GM12878 (cell line): Measurements from ENCODE around the gene BCAR3. TPM values are rescaled to one million over a fixed set of nuclear protein-coding genes. Genes with fewer than 3 reads are reported as not detected.

Experiments used
- ATAC-seq: fragments of 200-7000 bp; cut with Tn5 transposase; 3 replicates; pipeline ENCODE4 v1.9.1; 2020; ENCODE audit warnings: mild to moderate bottlenecking, moderate library complexity
- BruUV-seq: library from RNA; stranded (reverse); fragments of 400-500 nt; replicated peaks from 2 replicates; lab custom pipeline; 2021; lab: Mats Ljungman, UMichigan
- CTCF ChIA-PET: fragments of 300-600 bp; sonication (Branson Sonifier 250); formaldehyde crosslinking; extraction: SDS; loops from one replicate; lab custom pipeline; 2021; ENCODE audit warnings: inconsistent platforms; lab: Yijun Ruan, JAX
- POLR2A ChIA-PET: fragments of 350-600 bp; formaldehyde crosslinking; extraction: SDS; loops from one replicate; lab custom pipeline; 2021; ENCODE audit warnings: inconsistent platforms; lab: Charles Lee
- RAD21 ChIA-PET: fragments of 300-600 bp; sonication (Branson Sonifier 250); formaldehyde crosslinking; loops from one replicate; lab custom pipeline; 2023; ENCODE audit warnings: antibody characterized with exemption; ENCODE audit not compliant: unreplicated experiment; lab: Charles Lee
- SMC1A ChIA-PET: fragments of 300-600 bp; sonication (Branson Sonifier 250); formaldehyde crosslinking; loops from one replicate; lab custom pipeline; 2023; ENCODE audit not compliant: unreplicated experiment, uncharacterized antibody; lab: Charles Lee
- DNase-seq: peaks from one replicate; pipeline ENCODE4 v3.0.0-alpha.2; 2011; ENCODE audit warnings: low read depth, low spot score
- FAIRE-seq: peaks from 3 replicates; lab custom pipeline; 2011; peaks lifted over from hg19 to GRCh38; lab: Jason Lieb, UNC
- H2AFZ ChIP-seq: 2 replicates; pipeline ENCODE4 v1.6.0; 2011; ENCODE audit warnings: low read depth, low read length, control low read depth; ENCODE audit not compliant: control insufficient read depth
- H3K27ac ChIP-seq: 2 replicates; pipeline ENCODE4 v1.5.1; 2011; ENCODE audit warnings: control low read depth; ENCODE audit not compliant: control insufficient read depth, insufficient read depth
- H3K27me3 ChIP-seq, 2 experiments: replicated peaks in 1 of 2; 2 replicates each; pipeline versions ENCODE4 v1.6.0 to v1.6.1; 2011; ENCODE audit warnings: low read length in 1 of 2; ENCODE audit not compliant: control insufficient read depth in 2 of 2, insufficient read depth in 2 of 2
- H3K36me3 ChIP-seq, 2 experiments: 2 replicates each; pipeline ENCODE4 v1.5.1; 2011; ENCODE audit warnings: low read length in 1 of 2; ENCODE audit not compliant: control insufficient read depth in 2 of 2, insufficient read depth in 2 of 2
- H3K4me1 ChIP-seq: 2 replicates; pipeline ENCODE4 v1.6.1; 2011; ENCODE audit warnings: mild to moderate bottlenecking, low read length, moderate library complexity, mixed read lengths; ENCODE audit not compliant: control insufficient read depth, insufficient read depth
- H3K4me2 ChIP-seq: 2 replicates; pipeline ENCODE4 v1.6.0; 2011; ENCODE audit warnings: control low read depth; ENCODE audit not compliant: control insufficient read depth, insufficient read depth
- H3K4me3 ChIP-seq: fragments of 200-600 bp; sonication (generic); 2 replicates; pipeline ENCODE4 v1.5.1; 2016
- H3K79me2 ChIP-seq: 2 replicates; pipeline ENCODE4 v1.6.0; 2011; ENCODE audit warnings: low read length; ENCODE audit not compliant: control insufficient read depth, insufficient read depth
- H3K9ac ChIP-seq: 2 replicates; pipeline ENCODE4 v1.8.0; 2011; ENCODE audit warnings: low read length, control low read depth, mixed read lengths; ENCODE audit not compliant: control insufficient read depth, insufficient read depth
- H3K9me3 ChIP-seq: replicated peaks from 3 replicates; pipeline ENCODE4 v1.5.1; 2011; ENCODE audit warnings: mild to moderate bottlenecking, low read length; ENCODE audit not compliant: control insufficient read depth, insufficient read depth
- H4K20me1 ChIP-seq: 2 replicates; pipeline ENCODE4 v1.6.0; 2011; ENCODE audit not compliant: control insufficient read depth, insufficient read depth
- CBFB ChIP-seq: IDR thresholded peaks from 2 replicates; pipeline ENCODE4 v1.6.1; 2016; ENCODE audit warnings: antibody characterized with exemption, low read depth
- CHD2 ChIP-seq: IDR thresholded peaks from 2 replicates; pipeline ENCODE4 v1.6.1; 2011; ENCODE audit warnings: low read depth, low read length, improper control_type of control experiment, borderline replicate concordance
- FOS ChIP-seq: IDR thresholded peaks from 3 replicates; pipeline ENCODE4 v1.6.1; 2011; ENCODE audit warnings: borderline replicate concordance; ENCODE audit not compliant: insufficient read length; ENCODE audit errors: extremely low read depth
- KDM1A ChIP-seq: fragments of 200-600 bp; sonication (generic); IDR thresholded peaks from 2 replicates; pipeline ENCODE4 v1.6.1; 2016; ENCODE audit warnings: borderline replicate concordance
- KLF5 ChIP-seq: fragments of 450-650 bp; IDR thresholded peaks from 2 replicates; pipeline ENCODE4 v1.6.1; 2014; ENCODE audit warnings: mild to moderate bottlenecking; ENCODE audit not compliant: partially characterized antibody
- MXI1 ChIP-seq: fragments of 150-350 bp; IDR thresholded peaks from 2 replicates; pipeline ENCODE4 v1.6.1; 2011; ENCODE audit warnings: low read depth, mild to moderate bottlenecking, inconsistent platforms, low read length, improper control_type of control experiment
- MYC ChIP-seq: IDR thresholded peaks from 2 replicates; pipeline ENCODE4 v1.6.1; 2011; ENCODE audit warnings: mild to moderate bottlenecking, low read length, moderate library complexity, inconsistent platforms; ENCODE audit not compliant: insufficient read depth, insufficient replicate concordance, insufficient read length, severe bottlenecking
- PML ChIP-seq: IDR thresholded peaks from 2 replicates; pipeline ENCODE4 v1.6.1; 2012; ENCODE audit warnings: low read length, inconsistent platforms
- RCOR1 ChIP-seq: conservative IDR thresholded peaks from 2 replicates; pipeline ENCODE4 v1.6.1; 2012; ENCODE audit warnings: low read depth, low read length, improper control_type of control experiment
- RELA ChIP-seq: fragments of 450-650 bp; IDR thresholded peaks from 2 replicates; pipeline ENCODE4 v1.8.0; 2014; ENCODE audit warnings: borderline replicate concordance; ENCODE audit not compliant: partially characterized antibody
- SIX5 ChIP-seq: IDR thresholded peaks from 2 replicates; pipeline ENCODE4 v1.6.1; 2011; ENCODE audit warnings: mild to moderate bottlenecking, low read depth, low read length, moderate library complexity; ENCODE audit not compliant: severe bottlenecking
- SMAD1 ChIP-seq: fragments of 450-650 bp; IDR thresholded peaks from 2 replicates; pipeline ENCODE4 v1.6.1; 2018; ENCODE audit warnings: mild to moderate bottlenecking, low read depth; ENCODE audit not compliant: partially characterized antibody
- SMAD5 ChIP-seq: IDR thresholded peaks from 2 replicates; pipeline ENCODE4 v1.6.1; 2016; ENCODE audit warnings: antibody characterized with exemption, low read depth
- SMARCA5 ChIP-seq: fragments of 450-650 bp; IDR thresholded peaks from 2 replicates; pipeline ENCODE4 v1.6.1; 2017; ENCODE audit warnings: mild to moderate bottlenecking
- YY1 ChIP-seq: IDR thresholded peaks from 2 replicates; pipeline ENCODE4 v1.6.1; 2011; ENCODE audit warnings: low read depth, mild to moderate bottlenecking, low read length
- WGBS: methylation state at CpG from one replicate; pipeline ENCODE4 v1.1.6; 2016; ENCODE audit warnings: low lambda C conversion rate; ENCODE audit not compliant: insufficient replicate concordance, insufficient coverage; ENCODE audit errors: missing lambda C conversion rate; 5-methylcytosine and 5-hydroxymethylcytosine counted together
- in situ Hi-C: fragments of 300-500 bp; cut with MboI; formaldehyde crosslinking; loops from 9 replicates; pipeline ENCODE4 v1.14.3; 2018; ENCODE audit warnings: mixed read lengths
- intact Hi-C: fragments of 100-400 bp; cut with micrococcal nuclease; formaldehyde crosslinking; loops from one replicate; pipeline ENCODE4 v1.14.2; 2022; ENCODE audit not compliant: unreplicated experiment
- polyA plus RNA-seq, 11 experiments: library from polyadenylated mRNA; depleted of rRNA in 4 of 11; unstranded in 6 of 11; stranded (reverse) in 5 of 11; fragments of >200 nt; fragmentation: Nextera tagmentation in 4 of 11; fragmentation: Illumina TruSeq in 1 of 11; extraction: Ambion mirVana in 4 of 11; extraction: Trizol in 1 of 11; gene quantifications; 1 replicate in 1 of 11; 2 replicates in 10 of 11; pipeline versions ENCODE4 v1.2.1 to v1.2.3, GENCODE V29; 2011 to 2016; ENCODE audit warnings: inconsistent platforms in 2 of 11, missing spikeins in 2 of 11, low read depth in 1 of 11
- total RNA-seq, 4 experiments: library from RNA; depleted of rRNA in 3 of 4; stranded (reverse); fragments of >200 nt in 3 of 4; fragmentation: Illumina TruSeq in 1 of 4; extraction: Trizol in 1 of 4; gene quantifications; 2 replicates each; pipeline versions ENCODE4 v1.2.1 to v1.2.3, GENCODE V29; 2013 to 2021
- TF ChIP-seq, protein P1 (sequence below): IDR thresholded peaks from 2 replicates; pipeline ENCODE4 v1.6.1; 2011; ENCODE audit warnings: borderline replicate concordance, low read depth, mild to moderate bottlenecking, moderate library complexity, low read length; ENCODE audit not compliant: insufficient read depth, poor library complexity, severe bottlenecking

The BCAR3 gene
- total and polyA plus RNA-seq, 10 of the 15 experiments (the other 5 are each of a cell fraction or from before 2014, with no cell fraction given), result 1.3 to 6.6 (median 1.8) TPM

- H3K27me3 ChIP-seq, result no peaks in the 10 kb centered on the region
- WGBS, result 49% methylated on average over 6 of the region's 6 CpGs
- H3K4me3 ChIP-seq, result no peak overlapping the region
- ATAC-seq (no peak), DNase-seq (no peak), FAIRE-seq (no peak)
- intact Hi-C loops, result no loop called here
- TF ChIP-seq SMAD1 (no peak), FOS (no peak), RELA (no peak), PML (no peak), SIX5 (no peak), CHD2 (no peak), CBFB (no peak), SMAD5 (no peak), KDM1A (no peak), SMARCA5 (no peak), YY1 (no peak), MYC (no peak), RCOR1 (no peak), MXI1 (no peak), KLF5 (no peak)
- TF ChIP-seq, protein P1, sequence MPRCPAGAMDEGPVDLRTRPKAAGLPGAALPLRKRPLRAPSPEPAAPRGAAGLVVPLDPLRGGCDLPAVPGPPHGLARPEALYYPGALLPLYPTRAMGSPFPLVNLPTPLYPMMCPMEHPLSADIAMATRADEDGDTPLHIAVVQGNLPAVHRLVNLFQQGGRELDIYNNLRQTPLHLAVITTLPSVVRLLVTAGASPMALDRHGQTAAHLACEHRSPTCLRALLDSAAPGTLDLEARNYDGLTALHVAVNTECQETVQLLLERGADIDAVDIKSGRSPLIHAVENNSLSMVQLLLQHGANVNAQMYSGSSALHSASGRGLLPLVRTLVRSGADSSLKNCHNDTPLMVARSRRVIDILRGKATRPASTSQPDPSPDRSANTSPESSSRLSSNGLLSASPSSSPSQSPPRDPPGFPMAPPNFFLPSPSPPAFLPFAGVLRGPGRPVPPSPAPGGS, result no peak
- H3K9ac ChIP-seq, result no peak overlapping the region
- no peak overlapping the region for H3K4me2 ChIP-seq
- no peaks in the 10 kb centered on the region; a peak in 1 of 4 replicates for H3K36me3 ChIP-seq
- in situ Hi-C loops, result no loop called here
- no peaks in the 10 kb centered on the region for H3K9me3 ChIP-seq
- H3K4me1 ChIP-seq, result peaks cover 4% of the 10 kb centered on the region
- RAD21 ChIA-PET, result no interaction called here
- CTCF ChIA-PET, result no interaction called here
- H3K79me2 ChIP-seq, result no peaks in the 10 kb centered on the region
- no peak overlapping the region for H3K27ac ChIP-seq
- BruUV-seq, result no TSS peak
- H2AFZ ChIP-seq, result no peak overlapping the region
- SMC1A ChIA-PET, result no interaction called here
- POLR2A ChIA-PET, result no interaction called here
- no peaks in the 10 kb centered on the region; the same call in 1 of the 2 replicates for H4K20me1 ChIP-seq
Observed at GRCh38 chr1:93588206-93588605, 93.4 kb downstream of the BCAR3 start.
